ENCODE measurements around the gene LSG1. TPM values are rescaled to one million over a fixed set of nuclear protein-coding genes. Genes with fewer than 3 reads are reported as not detected.

The LSG1 gene
- total and polyA plus RNA-seq, 4 donors = 8.8 to 31.3 (median 24.9) TPM

GRCh38 chr3:194622621-194623340, 49.2 kb downstream of the LSG1 start:
- no peaks in the 10 kb centered on the region for H3K9me3 ChIP-seq (ENCODE audit: control insufficient read depth, low read length)
- H3K27ac ChIP-seq (ENCODE audit: low read depth in 1 of 2, low read length in 2 of 2) = no peak overlapping the region
- no peaks in the 10 kb centered on the region for H3K4me1 ChIP-seq (ENCODE audit: control insufficient read depth in 1 of 2, insufficient read depth in 2 of 2, low read length in 2 of 2)
- ATAC-seq (ENCODE audit: low FRiP score) = no peak
- H3K36me3 ChIP-seq (ENCODE audit: control insufficient read depth in 1 of 2, insufficient read depth in 2 of 2, low read length in 1 of 2) = no peaks in the 10 kb centered on the region
- H3K4me3 ChIP-seq (ENCODE audit: low read length in 2 of 2) = no peak overlapping the region
- DNase-seq = peak in 1 of 2 donors; percentile 66
- WGBS, 2 donors = 94% methylated on average over 25 to 26 of the region's 26 CpGs
- no peaks in the 10 kb centered on the region for H3K27me3 ChIP-seq (ENCODE audit: control insufficient read depth in 1 of 2, insufficient read depth in 2 of 2, low read length in 1 of 2)
- intact Hi-C loops (cut with DNase I) = no loop called here

- DNase-seq (no peak), ATAC-seq (ENCODE audit: low FRiP score) (no peak)
- no peaks in the 10 kb centered on the region for H3K9me3 ChIP-seq (ENCODE audit: control insufficient read depth, low read length)
- no peak overlapping the region for H3K27ac ChIP-seq (ENCODE audit: low read depth in 1 of 2, low read length in 2 of 2)
- WGBS, 2 donors = 94 to 95% methylated on average over 14 of the region's 14 CpGs
- H3K36me3 ChIP-seq (ENCODE audit: control insufficient read depth in 1 of 2, insufficient read depth in 2 of 2, low read length in 1 of 2) = no peaks in the 10 kb centered on the region
- no peaks in the 10 kb centered on the region for H3K4me1 ChIP-seq (ENCODE audit: control insufficient read depth in 1 of 2, insufficient read depth in 2 of 2, low read length in 2 of 2)
- H3K27me3 ChIP-seq (ENCODE audit: control insufficient read depth in 1 of 2, insufficient read depth in 2 of 2, low read length in 1 of 2) = no peaks in the 10 kb centered on the region
- intact Hi-C loops (cut with DNase I) = no loop called here
- H3K4me3 ChIP-seq (ENCODE audit: low read length in 2 of 2) = no peak overlapping the region
Measured at GRCh38 chr3:194621947-194622346, 50.0 kb downstream of the LSG1 start.

GRCh38 chr3:194620196-194620595, 51.8 kb downstream of the LSG1 start:
- Histone ChIP-seq H3K27me3 (ENCODE audit: control insufficient read depth in 1 of 2, insufficient read depth in 2 of 2, low read length in 1 of 2) (no peaks in the 10 kb centered on the region), H3K4me1 (ENCODE audit: control insufficient read depth in 1 of 2, insufficient read depth in 2 of 2, low read length in 2 of 2) (no peaks in the 10 kb centered on the region), H3K36me3 (ENCODE audit: control insufficient read depth in 1 of 2, insufficient read depth in 2 of 2, low read length in 1 of 2) (no peaks in the 10 kb centered on the region), H3K9me3 (ENCODE audit: control insufficient read depth, low read length) (no peaks in the 10 kb centered on the region), H3K27ac (ENCODE audit: low read depth in 1 of 2, low read length in 2 of 2) (no peak overlapping the region), H3K4me3 (ENCODE audit: low read length in 2 of 2) (no peak overlapping the region)
- DNase-seq (no peak), ATAC-seq (ENCODE audit: low FRiP score) (no peak)
- intact Hi-C loops (cut with DNase I) = no loop called here
- WGBS, 2 donors = 93 to 95% methylated on average over 7 of the region's 7 CpGs

- Histone ChIP-seq H3K9me3 (ENCODE audit: control insufficient read depth, low read length) (no peaks in the 10 kb centered on the region), H3K27me3 (ENCODE audit: control insufficient read depth in 1 of 2, insufficient read depth in 2 of 2, low read length in 1 of 2) (no peaks in the 10 kb centered on the region), H3K36me3 (ENCODE audit: control insufficient read depth in 1 of 2, insufficient read depth in 2 of 2, low read length in 1 of 2) (no peaks in the 10 kb centered on the region), H3K4me1 (ENCODE audit: control insufficient read depth in 1 of 2, insufficient read depth in 2 of 2, low read length in 2 of 2) (no peaks in the 10 kb centered on the region), H3K27ac (ENCODE audit: low read depth in 1 of 2, low read length in 2 of 2) (no peak overlapping the region), H3K4me3 (ENCODE audit: low read length in 2 of 2) (no peak overlapping the region)
- WGBS, 2 donors = 83 to 92% methylated on average over 9 of the region's 9 CpGs
- ATAC-seq (ENCODE audit: low FRiP score) = no peak
- DNase-seq = peak in 1 of 2 donors; percentile 38
- intact Hi-C loops (cut with DNase I) = no loop called here
Measured at GRCh38 chr3:194619741-194620140, 52.2 kb downstream of the LSG1 start.

DNA sequence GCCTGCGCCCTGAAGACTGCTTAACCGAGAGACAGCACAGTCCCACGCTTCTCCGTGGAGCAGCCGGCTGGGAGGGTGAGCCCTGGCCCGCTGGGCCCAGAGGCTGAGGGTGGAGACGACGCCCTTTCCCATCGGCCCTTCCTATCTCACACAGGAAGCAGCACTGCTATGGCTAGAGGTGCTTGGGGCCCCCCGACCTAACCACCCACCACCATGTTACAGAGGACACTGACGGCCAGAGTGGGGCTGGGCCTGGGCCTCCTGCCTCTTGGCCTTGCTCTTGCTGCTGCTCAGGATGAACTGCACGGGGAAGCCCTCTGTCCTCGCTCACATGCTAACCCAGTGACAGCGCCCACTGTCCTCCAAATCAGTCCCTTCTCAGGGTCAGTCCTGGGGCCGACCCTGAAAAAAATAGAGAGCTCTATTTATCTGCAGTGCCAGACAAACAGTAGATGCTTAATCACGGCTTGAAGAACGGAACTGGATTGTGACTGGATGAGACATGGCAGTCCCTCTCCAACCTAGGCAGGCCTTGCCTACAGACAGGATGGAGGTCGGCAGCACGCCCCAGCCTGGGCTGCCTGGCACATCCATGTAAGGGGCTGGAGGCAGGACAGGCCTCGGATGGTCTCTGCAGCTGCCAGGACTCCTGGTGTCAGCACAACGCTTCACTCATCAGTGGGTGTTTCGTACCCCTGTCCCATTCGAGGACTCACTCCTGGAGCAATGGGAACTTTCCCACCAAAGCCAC, 53.0 kb downstream of the LSG1 start:
- WGBS, 2 donors = 83 to 85% methylated on average over 23 of the region's 23 CpGs
- intact Hi-C loops (cut with DNase I) = no loop called here
- Histone ChIP-seq H3K9me3 (ENCODE audit: control insufficient read depth, low read length) (no peaks in the 10 kb centered on the region), H3K27me3 (ENCODE audit: control insufficient read depth in 1 of 2, insufficient read depth in 2 of 2, low read length in 1 of 2) (no peaks in the 10 kb centered on the region), H3K36me3 (ENCODE audit: control insufficient read depth in 1 of 2, insufficient read depth in 2 of 2, low read length in 1 of 2) (no peaks in the 10 kb centered on the region), H3K4me1 (ENCODE audit: control insufficient read depth in 1 of 2, insufficient read depth in 2 of 2, low read length in 2 of 2) (no peaks in the 10 kb centered on the region), H3K27ac (ENCODE audit: low read depth in 1 of 2, low read length in 2 of 2) (no peak overlapping the region), H3K4me3 (ENCODE audit: low read length in 2 of 2) (no peak overlapping the region)
- DNase-seq (no peak), ATAC-seq (ENCODE audit: low FRiP score) (peak; percentile 23)

- WGBS, 2 donors = 87 to 89% methylated on average over 9 of the region's 9 CpGs
- H3K27ac ChIP-seq (ENCODE audit: low read depth in 1 of 2, low read length in 2 of 2) = no peak overlapping the region
- DNase-seq (no peak), ATAC-seq (ENCODE audit: low FRiP score) (no peak)
- H3K4me1 ChIP-seq (ENCODE audit: control insufficient read depth in 1 of 2, insufficient read depth in 2 of 2, low read length in 2 of 2) = no peaks in the 10 kb centered on the region
- no peaks in the 10 kb centered on the region for H3K36me3 ChIP-seq (ENCODE audit: control insufficient read depth in 1 of 2, insufficient read depth in 2 of 2, low read length in 1 of 2)
- no peaks in the 10 kb centered on the region for H3K27me3 ChIP-seq (ENCODE audit: control insufficient read depth in 1 of 2, insufficient read depth in 2 of 2, low read length in 1 of 2)
- no peak overlapping the region for H3K4me3 ChIP-seq (ENCODE audit: low read length in 2 of 2)
- no peaks in the 10 kb centered on the region for H3K9me3 ChIP-seq (ENCODE audit: control insufficient read depth, low read length)
- intact Hi-C loops (cut with DNase I) = no loop called here
Measured at GRCh38 chr3:194617827-194618226, 54.2 kb downstream of the LSG1 start.

DNA sequence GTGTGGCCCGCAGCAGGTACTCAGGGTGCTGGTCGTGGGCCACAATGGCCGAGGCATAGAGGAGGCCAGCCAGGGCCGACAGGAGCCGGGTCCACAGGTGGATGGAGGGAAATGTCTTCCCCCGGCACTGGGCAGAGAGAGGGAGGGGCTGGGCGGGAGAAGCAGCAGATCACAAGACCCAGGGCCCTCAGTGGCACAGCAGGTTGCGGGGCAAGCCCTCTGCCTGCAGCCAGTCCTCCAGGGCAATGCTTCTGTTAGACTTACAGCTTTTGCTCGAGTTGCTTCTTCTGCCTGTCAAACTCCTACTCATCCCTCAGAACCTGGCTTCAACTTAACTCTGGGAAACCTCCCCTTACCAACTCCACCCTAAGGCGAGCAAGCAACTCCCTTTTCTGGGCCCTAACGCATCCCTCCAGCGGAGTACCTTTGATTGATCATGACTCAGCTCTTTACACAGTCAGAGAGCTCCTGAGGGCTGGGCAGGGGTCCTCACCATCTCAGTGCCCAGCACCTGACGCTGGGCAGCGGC, 54.8 kb downstream of the LSG1 start:
- intact Hi-C loops (cut with DNase I) = no loop called here
- Histone ChIP-seq H3K27ac (ENCODE audit: low read depth in 1 of 2, low read length in 2 of 2) (no peak overlapping the region), H3K4me1 (ENCODE audit: control insufficient read depth in 1 of 2, insufficient read depth in 2 of 2, low read length in 2 of 2) (no peaks in the 10 kb centered on the region), H3K27me3 (ENCODE audit: control insufficient read depth in 1 of 2, insufficient read depth in 2 of 2, low read length in 1 of 2) (no peaks in the 10 kb centered on the region), H3K9me3 (ENCODE audit: control insufficient read depth, low read length) (no peaks in the 10 kb centered on the region), H3K4me3 (ENCODE audit: low read length in 2 of 2) (no peak overlapping the region), H3K36me3 (ENCODE audit: control insufficient read depth in 1 of 2, insufficient read depth in 2 of 2, low read length in 1 of 2) (no peaks in the 10 kb centered on the region)
- WGBS, 2 donors = 97 to 99% methylated on average over 13 to 14 of the region's 14 CpGs
- ATAC-seq (ENCODE audit: low FRiP score) (no peak), DNase-seq (no peak)

DNA sequence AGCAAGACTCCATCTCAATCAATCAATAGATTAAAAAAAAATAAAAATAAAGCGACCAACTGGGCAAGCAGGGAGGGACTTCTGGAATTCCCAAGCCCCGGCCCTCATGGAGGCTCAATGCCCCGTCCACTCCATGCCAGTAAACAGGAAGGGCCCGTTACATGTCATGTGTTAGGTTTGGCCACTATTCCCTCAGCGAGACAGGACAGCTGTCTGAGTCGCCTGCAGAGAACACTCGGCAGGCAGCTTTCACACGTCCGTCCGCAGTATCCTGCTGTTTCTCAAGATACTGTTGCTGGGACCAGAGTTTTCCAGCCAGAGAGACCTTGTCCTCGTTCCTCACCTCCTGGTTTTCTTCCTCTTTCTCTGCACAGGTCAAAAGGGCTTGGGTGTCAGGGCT, 56.8 kb downstream of the LSG1 start:
- Histone ChIP-seq H3K27me3 (ENCODE audit: control insufficient read depth in 1 of 2, insufficient read depth in 2 of 2, low read length in 1 of 2) (no peaks in the 10 kb centered on the region), H3K27ac (ENCODE audit: low read depth in 1 of 2, low read length in 2 of 2) (no peak overlapping the region), H3K36me3 (ENCODE audit: control insufficient read depth in 1 of 2, insufficient read depth in 2 of 2, low read length in 1 of 2) (no peaks in the 10 kb centered on the region), H3K4me3 (ENCODE audit: low read length in 2 of 2) (no peak overlapping the region), H3K9me3 (ENCODE audit: control insufficient read depth, low read length) (no peaks in the 10 kb centered on the region), H3K4me1 (ENCODE audit: control insufficient read depth in 1 of 2, insufficient read depth in 2 of 2, low read length in 2 of 2) (no peaks in the 10 kb centered on the region)
- ATAC-seq (ENCODE audit: low FRiP score) (no peak), DNase-seq (no peak)
- intact Hi-C loops (cut with DNase I) = no loop called here
- 84 to 85% methylated on average over 11 of the region's 11 CpGs for WGBS, 2 donors

GRCh38 chr3:194612221-194612620, 59.8 kb downstream of the LSG1 start:
- intact Hi-C loops (cut with DNase I) = no loop called here
- Histone ChIP-seq H3K36me3 (ENCODE audit: control insufficient read depth in 1 of 2, insufficient read depth in 2 of 2, low read length in 1 of 2) (no peaks in the 10 kb centered on the region), H3K9me3 (ENCODE audit: control insufficient read depth, low read length) (no peaks in the 10 kb centered on the region), H3K4me1 (ENCODE audit: control insufficient read depth in 1 of 2, insufficient read depth in 2 of 2, low read length in 2 of 2) (no peaks in the 10 kb centered on the region), H3K27ac (ENCODE audit: low read depth in 1 of 2, low read length in 2 of 2) (no peak overlapping the region), H3K27me3 (ENCODE audit: control insufficient read depth in 1 of 2, insufficient read depth in 2 of 2, low read length in 1 of 2) (no peaks in the 10 kb centered on the region), H3K4me3 (ENCODE audit: low read length in 2 of 2) (no peak overlapping the region)
- 80 to 82% methylated on average over 8 of the region's 8 CpGs for WGBS, 2 donors
- peak; percentile 15 for ATAC-seq (ENCODE audit: low FRiP score)
- no peak for DNase-seq

Measured in aorta (tissue), 5 donors.